H1 (cell line): Measurements from ENCODE around the gene BCO1. TPM values are rescaled to one million over a fixed set of nuclear protein-coding genes. Genes with fewer than 3 reads are reported as not detected.

Source experiments
- ASH2L ChIP-seq: fragments of 200-600, 300-600 bp; sonication (generic); IDR thresholded peaks from one replicate; pipeline ENCODE4 v1.7.1; 2017; ENCODE audit warnings: low read length
- BRCA1 ChIP-seq: IDR thresholded peaks from 2 replicates; pipeline ENCODE4 v1.6.1; 2012; ENCODE audit warnings: low read depth, low read length, improper control_type of control experiment
- CHD1 ChIP-seq: IDR thresholded peaks from 2 replicates; pipeline ENCODE4 v1.6.1; 2012; ENCODE audit warnings: low read depth, low read length, improper control_type of control experiment
- JUN ChIP-seq: IDR thresholded peaks from 2 replicates; pipeline ENCODE4 v1.6.1; 2011; ENCODE audit warnings: low read depth, mild to moderate bottlenecking, improper control_type of control experiment, low read length
- KDM5A ChIP-seq: fragments of 200-600 bp; IDR thresholded peaks from 2 replicates; pipeline ENCODE4 v1.7.1; 2012; ENCODE audit warnings: mild to moderate bottlenecking, low read length, inconsistent platforms, mixed read lengths
- TEAD4 ChIP-seq: IDR thresholded peaks from 2 replicates; pipeline ENCODE4 v1.6.1; 2012; ENCODE audit warnings: low read depth, low read length, inconsistent platforms, mixed read lengths
- polyA plus RNA-seq, 7 experiments: library from polyadenylated mRNA; depleted of rRNA in 3 of 7; stranded (reverse) in 5 of 7; unstranded in 2 of 7; fragments of >200 nt in 5 of 7; fragments of 200-250 nt in 2 of 7; gene quantifications; 1 replicate in 5 of 7; 2 replicates in 1 of 7; 4 replicates in 1 of 7; pipeline versions ENCODE4 v1.2.1 to v1.2.3, GENCODE V29; 2011 to 2013; ENCODE audit warnings: missing spikeins in 2 of 7, mixed read lengths in 2 of 7
- total RNA-seq: library from RNA; stranded (reverse); fragmentation: NEBNext Ultra II Directional; extraction: Animal tissue kit (Norgen Biotek cat#: 25700); gene quantifications from 2 replicates; pipeline ENCODE4 v1.2.1, GENCODE V29; 2021

Gene BCO1
- total and polyA plus RNA-seq, 2 of the 8 experiments (the other 6 are each of a cell fraction or from before 2014, with no cell fraction given), result 0.21 TPM; not detected in 1

DNA sequence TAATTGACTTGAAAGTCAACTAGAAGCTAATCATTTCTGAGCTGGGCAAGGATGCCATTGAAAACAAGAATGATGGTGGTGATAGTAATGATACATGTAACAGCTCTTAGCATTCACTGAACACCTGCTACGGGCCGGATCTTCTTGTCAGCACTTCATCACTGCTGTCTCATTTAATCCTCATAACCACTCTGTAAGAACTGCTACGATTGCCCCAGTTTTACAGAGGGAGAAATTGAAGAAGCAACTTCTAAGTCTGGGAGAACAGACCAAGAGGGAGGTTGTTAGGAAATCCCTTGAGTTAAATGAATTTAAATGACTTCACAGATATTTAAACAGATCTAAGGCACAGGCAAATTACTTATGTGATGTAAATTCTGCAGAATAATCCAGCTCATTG, 69.3 kb downstream of the BCO1 start (continued):
- TF ChIP-seq KDM5A (no peak), CHD1 (no peak), TEAD4 (no peak), BRCA1 (no peak), JUN (no peak), ASH2L (no peak)
